GM19240 (cell line): ENCODE data around the gene C5orf22.
"Not testable (repeated sequence)": the region's sequence is repeated elsewhere in the genome, so short reads cannot be mapped to it uniquely, and the experiment has no call there.

Experiments used
- DNase-seq: peaks from one replicate; pipeline ENCODE4 v3.0.0; 2011; ENCODE audit warnings: low spot score; ENCODE audit not compliant: insufficient read length

Gene C5orf22

DNA sequence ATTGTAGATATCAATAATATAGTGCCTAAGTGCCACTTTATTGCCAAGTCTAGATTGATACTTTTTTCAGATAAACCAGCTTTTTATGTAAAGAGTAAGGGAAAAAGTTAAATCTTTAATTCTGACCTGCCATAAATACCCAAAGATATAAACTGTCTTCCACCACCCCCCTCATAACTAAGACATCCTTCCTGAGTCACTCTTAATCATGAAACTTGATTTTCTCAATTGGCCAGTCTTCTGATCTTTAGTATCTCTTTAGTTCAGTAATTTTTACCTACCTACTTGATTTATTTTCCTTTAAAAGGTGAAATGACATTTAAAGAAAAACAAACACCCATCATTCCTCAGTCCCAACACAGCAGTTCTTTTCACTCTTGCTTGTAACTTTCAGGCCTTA, 21.8 kb downstream of the C5orf22 start:
- no peak for DNase-seq

DNA sequence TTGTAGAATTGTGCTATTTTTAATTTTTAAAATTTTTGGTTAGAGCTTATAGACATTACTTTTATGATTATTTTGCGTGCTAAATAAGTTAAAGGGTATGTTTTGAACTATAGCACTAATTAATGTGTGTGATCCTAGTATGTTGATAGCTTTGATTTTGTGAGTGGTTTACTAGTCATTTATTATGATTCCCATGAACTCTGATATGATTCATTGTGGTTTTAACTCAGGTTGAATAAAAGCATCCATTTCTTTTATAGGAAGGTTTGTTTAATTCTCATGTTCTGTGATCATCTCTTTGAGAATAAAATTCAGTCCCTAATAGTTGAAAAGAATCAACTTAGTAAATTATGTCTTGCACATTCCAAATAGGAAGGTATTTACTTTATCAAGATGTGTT, 22.5 kb downstream of the C5orf22 start:
- DNase-seq = no peak

DNA sequence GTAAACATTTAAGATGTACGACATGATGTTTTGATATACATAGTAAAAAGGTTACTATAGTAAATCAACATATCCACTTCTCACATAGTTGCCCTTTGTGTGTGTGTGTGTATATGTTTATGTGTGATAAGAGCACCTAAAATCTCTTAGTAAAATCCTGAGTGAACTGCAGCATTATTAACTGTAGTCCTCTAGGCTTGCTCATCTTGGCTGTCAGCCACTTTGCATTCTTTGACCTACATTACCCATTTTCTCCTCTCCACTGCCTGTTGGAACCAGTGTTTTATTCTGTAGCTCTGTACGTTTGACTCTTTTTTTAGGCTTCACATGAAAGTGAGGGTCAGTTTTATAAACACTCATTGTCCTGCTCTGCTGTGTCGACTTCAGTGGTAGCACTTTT, 24.4 kb downstream of the C5orf22 start:
- DNase-seq = no peak

DNA sequence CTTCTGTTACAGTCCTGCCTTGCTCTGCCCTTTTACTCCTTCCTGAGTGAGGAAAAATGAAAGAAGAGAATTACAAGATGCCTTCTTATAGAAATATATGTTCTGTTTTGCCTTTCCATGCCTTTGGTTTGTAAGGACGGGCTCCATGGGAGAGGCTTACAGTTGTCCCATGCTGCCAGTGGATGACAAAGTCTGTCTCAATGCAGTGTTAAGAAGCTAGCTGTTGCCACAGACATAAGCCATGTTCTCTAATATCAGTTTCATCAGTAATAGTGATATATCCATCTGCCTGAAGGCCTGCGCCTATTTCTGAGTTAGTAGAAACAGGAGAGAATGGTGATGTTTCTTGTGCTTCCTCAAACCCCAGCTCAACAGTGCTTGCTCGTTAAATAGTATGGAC, 27.8 kb downstream of the C5orf22 start:
- DNase-seq = no peak

DNA sequence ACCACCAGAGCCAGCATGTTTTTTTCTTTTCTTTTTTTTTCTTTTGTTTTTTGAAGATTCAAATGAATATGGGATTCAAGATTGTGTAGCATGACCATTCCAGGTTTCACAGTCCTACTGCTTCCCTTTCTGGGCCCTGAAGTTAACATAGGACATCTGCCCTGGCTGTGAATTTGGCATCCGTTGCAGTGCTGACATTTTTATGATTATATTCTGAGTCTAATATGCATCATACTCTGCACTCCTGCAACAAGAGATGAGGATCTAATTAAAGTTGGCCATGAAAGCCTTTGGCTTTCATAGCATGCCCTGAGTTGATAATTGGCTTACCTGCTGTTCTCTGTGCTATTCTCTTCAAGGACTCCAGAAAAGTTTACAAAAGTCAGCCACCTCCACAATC, 29.8 kb downstream of the C5orf22 start:
- DNase-seq = no peak

DNA sequence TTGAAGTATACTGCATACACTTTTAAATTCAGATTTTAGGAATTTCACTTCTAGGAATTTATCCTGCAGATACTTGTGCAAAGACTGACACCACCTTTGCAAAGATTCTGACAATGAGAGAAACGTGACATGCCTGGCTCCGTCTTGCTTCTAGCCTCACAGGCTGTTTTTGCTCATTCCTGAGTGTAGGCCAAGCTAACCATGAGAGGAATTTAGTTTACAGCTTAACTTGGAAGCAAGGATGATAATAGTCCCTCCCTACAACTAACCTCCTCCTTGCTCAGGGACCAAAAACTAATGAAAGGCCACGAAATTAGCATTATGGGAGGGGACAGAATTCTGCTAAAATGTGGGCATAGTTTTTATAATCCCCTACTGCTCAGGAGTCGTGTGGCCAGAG, 31.1 kb downstream of the C5orf22 start:
- DNase-seq = no peak

DNA sequence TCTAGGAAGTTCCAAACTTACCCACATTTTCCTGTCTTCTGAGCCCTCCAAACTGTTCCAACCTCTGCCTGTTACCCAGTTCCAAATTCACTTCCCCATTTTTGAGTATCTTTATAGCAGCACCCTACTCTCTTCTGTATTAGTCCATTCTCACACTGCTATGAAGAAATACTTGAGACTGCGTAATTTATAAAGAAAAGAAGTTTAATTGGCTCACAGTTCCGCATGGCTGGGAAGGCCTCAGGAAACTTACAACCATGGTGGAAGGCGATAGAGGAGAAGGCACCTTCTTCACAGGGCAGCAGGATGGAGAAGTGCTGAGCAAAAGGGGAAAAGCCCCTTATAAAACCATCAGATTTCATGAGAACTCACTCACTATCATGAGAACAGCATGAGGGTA, 34.3 kb downstream of the C5orf22 start:
- not testable (repeated sequence) for DNase-seq

DNA sequence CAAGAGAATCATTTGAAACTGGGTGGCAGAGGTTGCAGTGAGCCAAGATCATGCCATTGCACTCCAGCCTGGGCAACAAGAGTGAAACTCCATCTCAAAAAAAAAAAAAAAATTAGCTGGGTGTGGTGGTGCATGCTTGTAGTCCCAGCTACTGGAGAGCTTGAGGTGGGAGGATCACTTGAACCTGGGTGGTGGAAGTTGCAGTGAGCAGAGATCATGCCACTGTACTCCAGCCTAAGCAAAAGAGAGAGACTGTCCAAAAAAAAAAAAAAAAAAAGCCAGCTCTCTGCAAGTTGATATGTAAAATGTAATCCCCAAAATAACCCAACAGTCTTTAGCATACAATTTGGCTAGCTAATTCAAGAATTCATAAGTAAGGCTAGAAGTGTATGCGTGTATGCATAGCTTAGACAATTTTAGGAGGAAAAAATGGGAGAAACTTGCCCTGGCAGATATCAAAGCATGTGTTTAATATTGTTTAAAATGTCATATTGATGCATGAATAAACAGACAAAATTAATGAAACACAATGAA, 36.3 kb downstream of the C5orf22 start:
- DNase-seq = no peak

DNA sequence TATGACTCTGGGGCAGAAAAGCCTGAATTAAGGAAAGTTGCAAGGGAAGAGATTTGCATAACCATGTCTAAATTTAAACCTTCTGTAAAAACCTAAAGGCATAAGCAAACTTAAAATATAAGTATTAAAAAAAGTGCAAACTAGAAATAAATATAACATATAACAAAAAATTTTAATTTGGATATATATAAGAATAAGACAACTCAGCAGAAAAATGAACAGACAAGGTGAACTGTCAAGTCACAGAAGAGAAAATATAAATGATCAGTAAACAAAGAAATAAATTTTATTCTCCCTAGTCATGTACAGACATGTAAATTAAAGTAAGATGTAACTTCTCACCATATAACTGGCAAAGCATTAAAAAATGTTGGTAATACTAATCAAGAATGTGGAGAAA, 37.0 kb downstream of the C5orf22 start:
- DNase-seq = no peak

DNA sequence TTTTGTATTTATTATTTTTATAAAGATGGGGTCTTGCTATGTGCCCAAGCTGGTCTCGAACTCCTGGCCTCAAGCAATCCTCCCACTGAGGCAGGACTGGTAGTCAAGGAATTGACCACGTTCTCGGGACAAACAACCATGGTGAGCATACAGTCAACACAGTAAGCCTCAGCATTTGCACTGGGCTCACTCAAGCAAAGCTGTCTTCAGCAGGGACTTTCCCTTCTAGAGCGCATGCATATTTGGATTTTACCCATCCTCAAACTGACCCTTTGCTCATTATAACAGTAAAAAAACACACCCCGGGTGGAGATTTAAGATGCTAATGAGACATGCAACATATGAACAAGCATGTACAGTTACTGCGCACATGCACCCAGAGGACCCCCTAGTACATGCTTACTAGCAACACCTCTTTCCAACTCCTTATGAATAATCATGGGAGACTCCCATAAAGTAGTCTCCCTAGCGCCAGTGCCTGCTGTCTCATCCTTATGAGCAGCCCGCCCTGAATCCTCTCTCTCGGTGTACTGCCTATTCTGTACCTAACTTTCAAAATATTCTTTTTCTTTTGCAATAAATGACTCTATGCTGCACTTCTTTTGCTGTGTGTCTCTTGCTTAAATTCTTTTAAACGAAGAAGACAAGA, 41.5 kb downstream of the C5orf22 start:
- no peak for DNase-seq

DNA sequence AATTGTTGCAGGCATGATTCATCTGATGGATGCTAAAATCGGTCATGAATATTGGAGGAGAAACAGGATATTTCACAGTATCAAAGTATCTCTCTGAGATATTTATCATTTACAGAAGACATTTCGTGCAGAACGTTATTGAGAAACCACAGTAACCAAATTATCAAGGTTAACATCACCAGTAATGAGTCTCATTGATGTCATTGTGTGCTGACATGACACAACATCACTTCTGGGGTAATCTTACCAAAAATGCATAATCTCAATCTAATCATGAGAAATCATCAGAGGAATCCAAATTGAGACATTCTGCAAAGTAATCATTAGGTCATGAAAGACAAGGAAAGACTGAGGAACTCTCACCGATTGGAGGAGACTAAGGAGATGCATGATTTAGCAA, 42.7 kb downstream of the C5orf22 start:
- DNase-seq = no peak

DNA sequence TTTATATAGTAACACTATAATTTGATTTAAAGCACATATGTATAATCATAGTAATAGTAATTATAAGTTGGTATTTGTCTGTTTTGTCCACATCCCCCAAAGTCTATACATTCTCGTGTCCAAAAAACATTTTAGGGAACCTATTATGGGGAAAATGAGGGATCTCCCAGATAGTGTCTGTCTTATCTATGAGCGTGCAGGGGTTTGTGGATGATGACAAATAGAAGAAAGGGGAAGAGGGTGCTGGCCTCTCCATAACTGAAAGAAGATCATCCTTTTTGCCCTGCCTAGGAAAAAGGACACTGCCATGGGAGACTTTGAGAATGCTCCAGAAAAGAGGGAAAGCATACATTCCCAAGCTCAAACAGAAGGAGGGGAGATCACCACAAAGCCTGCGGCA, 45.3 kb downstream of the C5orf22 start:
- DNase-seq = no peak

DNA sequence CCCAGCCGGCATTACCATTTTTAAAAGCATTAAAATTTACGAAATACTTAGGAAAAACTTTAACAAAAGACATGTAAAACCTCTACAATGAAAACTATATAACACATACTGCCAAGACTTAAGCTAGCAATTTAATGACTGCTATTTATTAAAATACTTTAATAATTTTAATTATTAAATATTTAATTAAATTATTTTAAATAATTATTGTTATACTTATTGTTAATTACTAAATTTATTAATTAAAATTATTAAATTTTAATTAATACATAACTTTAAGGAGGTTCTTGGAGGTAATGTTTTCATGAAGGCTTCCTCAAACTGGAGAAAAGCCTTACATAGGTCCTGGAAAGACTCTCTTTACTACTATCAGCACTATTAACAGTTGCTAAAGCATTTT, 47.5 kb downstream of the C5orf22 start:
- no peak for DNase-seq

DNA sequence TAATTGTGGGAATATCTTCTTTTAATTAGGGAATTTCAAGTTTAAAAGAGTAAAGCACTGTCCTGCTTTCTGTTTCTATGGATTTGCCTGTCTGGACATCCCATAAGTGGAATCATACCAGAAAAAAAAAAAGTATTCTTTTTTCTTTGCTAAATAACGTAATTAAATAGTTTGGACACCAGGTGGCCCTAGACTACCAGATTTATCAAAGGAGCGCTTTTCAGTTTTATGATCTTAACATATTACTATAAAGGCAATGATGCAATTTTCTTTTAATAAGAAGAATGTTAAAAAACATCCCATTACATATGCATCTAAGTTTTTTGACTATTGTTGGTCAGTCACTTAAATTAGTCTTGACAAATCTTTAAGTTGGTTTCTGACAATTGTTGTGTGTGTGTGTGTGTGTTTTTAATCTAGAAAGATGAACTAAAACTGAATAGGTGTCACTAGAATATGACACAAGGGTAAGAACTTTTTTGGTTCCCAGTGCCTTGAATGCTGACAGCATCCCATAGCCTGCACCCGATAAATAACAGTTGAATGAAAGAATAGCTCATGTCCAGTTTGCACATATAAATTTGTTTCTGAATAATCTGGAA, 49.5 kb downstream of the C5orf22 start:
- no peak for DNase-seq

DNA sequence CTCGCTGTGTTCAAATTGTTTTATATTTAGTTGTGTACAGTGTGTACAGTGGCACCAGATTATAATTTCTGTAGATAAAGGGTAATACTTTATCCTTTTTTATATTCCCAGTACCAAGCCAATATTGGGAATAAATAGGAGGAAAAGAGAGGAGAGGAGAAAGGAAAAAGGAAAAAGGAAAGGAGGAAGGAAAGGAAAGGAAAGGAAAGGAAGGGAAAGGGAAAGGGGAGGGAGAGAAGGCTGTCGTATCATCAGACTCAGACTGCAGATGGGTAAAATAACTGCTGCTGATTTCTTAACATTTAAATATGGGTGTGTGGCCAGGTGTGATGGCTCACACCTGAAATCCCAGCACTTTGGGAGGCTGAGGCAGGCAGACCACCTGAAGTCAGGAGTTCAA, 51.0 kb downstream of the C5orf22 start:
- DNase-seq = no peak

DNA sequence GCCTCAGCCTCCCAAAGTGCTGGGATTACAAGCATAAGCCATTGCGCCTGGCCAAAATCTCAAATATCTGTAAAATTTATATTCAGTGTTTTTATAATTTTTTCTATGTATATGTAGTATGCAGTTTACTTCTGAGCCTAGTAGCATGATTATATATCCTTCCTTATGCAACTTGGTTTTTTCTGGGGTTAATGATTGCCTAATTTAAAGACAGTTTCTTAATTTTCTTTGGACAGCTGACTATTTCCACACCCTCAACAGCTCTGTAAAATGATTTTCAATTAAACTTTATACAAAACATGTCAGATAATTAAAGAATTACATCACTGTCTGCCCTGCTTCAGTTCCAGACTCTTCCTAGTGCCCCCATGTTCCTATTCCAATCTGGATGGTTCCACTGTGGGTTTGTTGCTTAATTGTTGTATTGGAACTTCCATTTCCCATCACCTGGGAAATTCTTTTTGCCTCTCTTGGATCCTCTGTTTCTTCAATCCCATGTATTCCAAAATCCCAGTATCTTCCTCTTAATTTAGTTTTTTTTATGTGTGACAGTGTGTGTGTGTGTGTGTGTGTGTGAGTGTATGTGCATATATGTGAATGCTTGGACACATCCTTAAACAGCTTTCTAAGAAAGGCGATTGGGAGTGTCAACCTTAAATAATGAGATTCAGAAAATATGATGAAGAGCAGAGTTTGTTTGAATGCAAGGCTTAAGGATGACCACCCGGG, 53.2 kb downstream of the C5orf22 start:
- no peak for DNase-seq

DNA sequence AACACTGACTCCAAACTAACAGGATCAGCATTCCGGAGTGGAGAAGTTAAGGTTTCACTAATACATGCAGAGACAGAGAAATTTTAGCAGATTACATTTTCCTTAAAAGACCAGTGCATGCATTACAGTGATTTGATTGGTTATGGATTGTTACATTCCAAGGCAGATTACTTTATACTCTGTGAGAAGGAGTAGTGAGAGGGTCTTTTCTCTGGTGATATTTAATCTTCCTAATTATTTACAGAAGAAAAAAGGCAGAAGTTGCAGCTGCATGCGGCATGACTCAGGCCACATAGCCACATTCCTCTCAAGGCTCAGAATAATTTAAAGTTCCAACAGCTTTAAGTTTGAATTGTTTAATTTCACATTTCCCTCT, 53.8 kb downstream of the C5orf22 start:
- no peak for DNase-seq

DNA sequence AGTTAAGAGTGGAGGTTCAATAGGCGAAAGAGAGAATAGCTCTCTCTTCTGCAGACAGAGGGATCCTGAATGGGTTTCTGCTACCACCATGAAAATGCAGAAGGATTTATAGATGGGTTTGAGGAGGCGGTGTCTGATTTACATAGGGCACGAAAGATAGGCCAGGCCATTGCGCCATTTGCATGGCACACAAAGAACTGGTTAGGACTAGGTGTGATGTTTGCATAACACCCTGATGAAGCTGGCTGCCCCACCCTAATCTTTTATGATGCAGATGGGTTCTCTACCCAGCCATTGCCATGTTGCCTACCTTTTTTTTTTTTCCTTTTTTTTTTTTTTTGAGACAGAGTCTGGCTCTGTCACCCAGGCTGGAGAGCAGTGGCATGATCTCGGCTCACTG, 55.4 kb downstream of the C5orf22 start:
- no peak for DNase-seq

DNA sequence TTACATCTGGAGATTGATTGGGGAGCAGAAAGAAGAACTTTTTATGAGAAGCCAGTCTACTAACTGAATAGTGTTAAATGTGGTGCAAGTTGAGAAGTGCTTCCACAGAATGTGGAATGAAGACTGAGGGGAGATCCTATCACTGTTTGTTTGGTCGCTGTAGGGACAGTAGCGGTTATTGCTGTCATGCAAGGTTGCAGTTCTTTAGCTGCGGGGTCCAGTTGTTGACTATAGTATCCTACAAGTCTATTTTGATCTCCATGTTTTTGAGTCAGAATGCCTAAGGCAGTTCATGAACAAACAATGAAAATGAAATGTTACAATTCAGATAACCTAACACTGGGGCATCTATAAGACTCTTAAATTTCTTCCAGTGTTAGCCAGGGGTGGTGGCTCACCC, 61.6 kb downstream of the C5orf22 start:
- no peak for DNase-seq

DNA sequence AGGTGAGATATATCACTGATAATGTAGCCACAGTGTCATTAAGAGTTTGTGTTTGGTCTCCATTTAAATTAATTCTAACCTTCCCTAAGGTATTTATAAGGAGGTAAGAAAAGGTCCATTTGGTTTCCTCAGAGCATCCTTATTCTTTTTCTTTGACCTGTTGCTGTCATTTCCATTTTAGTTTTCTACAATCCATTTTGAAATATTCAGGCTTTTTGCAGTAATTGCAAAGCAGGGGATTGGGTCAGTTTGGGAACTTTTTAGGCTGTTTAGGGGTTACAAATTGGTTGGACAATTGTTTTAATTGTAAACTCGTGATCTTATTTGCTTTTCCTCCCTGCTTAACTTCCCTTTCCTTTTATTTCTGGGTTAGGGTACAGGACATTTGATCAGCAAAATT, 64.3 kb downstream of the C5orf22 start:
- DNase-seq = no peak

DNA sequence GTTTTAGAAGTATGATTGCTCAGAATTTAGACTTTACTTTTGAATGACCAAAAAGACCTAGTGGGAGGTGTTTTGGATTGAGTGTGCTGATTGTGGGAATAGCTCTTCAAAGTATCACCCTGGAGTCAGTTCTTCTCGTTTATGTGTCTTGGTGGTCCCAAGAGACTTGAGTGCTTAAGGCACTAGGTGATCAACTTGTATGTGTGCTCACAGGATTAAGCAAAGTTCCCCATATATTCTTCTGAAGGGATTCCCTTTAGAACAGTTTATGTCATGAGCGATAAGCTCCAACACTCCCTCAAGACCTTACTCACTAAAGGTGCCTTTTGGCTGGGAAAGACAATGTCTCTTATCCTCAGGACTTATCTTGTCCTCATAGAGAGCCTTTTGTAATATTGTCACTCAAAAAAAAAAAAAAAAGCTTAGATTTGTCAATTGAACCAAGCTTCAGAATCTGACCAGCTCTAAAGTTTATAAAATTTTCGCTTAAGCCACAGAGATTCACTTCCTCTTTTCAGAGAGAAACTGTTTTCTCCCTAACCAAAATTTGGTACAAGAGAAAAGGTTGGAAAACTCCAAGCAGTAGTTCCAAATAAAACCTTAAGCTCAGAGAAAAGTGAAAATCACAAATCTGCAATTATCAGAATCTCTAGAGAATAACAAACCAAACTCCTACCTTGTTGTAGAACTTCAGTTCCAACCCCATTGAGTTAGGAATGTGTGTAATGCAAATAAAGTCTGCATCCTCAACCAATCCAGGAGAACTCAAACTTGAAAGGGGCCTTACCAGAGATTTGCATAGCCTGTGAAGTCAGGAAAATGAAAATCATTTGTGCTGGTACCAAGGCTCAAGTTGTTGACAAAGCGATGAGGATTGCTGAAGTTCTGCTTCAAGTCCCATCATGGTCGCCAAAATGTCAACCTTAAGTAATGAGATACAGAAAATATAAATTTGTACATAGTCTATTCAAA, 66.8 kb downstream of the C5orf22 start:
- DNase-seq = no peak

DNA sequence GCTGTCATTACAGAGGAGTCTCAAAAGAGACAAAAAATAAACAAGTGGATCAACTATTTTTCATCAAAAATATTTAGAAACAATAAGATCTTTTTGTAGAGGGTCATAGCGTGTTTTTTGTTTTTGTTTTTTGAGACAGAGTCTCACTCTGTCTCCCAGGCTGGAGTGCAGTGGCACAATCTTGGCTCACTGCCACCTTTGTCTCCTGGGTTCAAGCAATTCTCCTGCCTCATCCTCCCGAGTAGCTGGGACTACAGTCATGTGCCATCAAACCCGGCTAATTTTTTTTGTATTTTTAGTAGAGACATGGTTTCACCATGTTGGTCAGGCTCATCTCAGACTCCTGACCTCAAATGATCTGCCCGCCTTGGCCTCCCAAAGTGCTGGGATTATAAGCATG, 70.2 kb downstream of the C5orf22 start:
- DNase-seq = not testable (repeated sequence)
